H1 (cell line): ENCODE data around the gene ZBTB20. TPM values are rescaled to one million over a fixed set of nuclear protein-coding genes. Genes with fewer than 3 reads are reported as not detected.

Source experiments
- CHD7 ChIP-seq: fragments of 300-600 bp; sonication (generic); IDR thresholded peaks from 2 replicates; pipeline ENCODE4 v1.7.1; 2012; ENCODE audit warnings: low read length, moderate library complexity, mild to moderate bottlenecking, inconsistent platforms; ENCODE audit not compliant: insufficient replicate concordance
- EP300 ChIP-seq, 2 experiments: IDR thresholded peaks; 1 replicate in 1 of 2; 2 replicates in 1 of 2; pipeline ENCODE4 v1.6.1; 2011 to 2012; ENCODE audit warnings: low read depth in 2 of 2, low read length in 2 of 2, mild to moderate bottlenecking in 2 of 2, borderline replicate concordance in 1 of 2, inconsistent platforms in 1 of 2, moderate library complexity in 1 of 2
- GABPA ChIP-seq: IDR thresholded peaks from 2 replicates; pipeline ENCODE4 v1.6.1; 2011; ENCODE audit warnings: mild to moderate bottlenecking, low read length, moderate library complexity, borderline replicate concordance; ENCODE audit not compliant: insufficient read depth
- HDAC2 ChIP-seq, 2 experiments: fragments of 300-600 bp in 1 of 2; sonication (generic) in 1 of 2; IDR thresholded peaks; 2 replicates each; pipeline ENCODE4 v1.6.1; 2011 to 2012; ENCODE audit warnings: low read depth in 2 of 2, low read length in 2 of 2, mild to moderate bottlenecking in 2 of 2, moderate library complexity in 2 of 2, borderline replicate concordance in 1 of 2, inconsistent platforms in 1 of 2
- MAFK ChIP-seq: IDR thresholded peaks from 2 replicates; pipeline ENCODE4 v1.6.1; 2012; ENCODE audit warnings: low read depth, mild to moderate bottlenecking, improper control_type of control experiment, low read length
- SIRT6 ChIP-seq: IDR thresholded peaks from one replicate; pipeline ENCODE4 v1.7.1; 2012; ENCODE audit warnings: low read length, inconsistent platforms
- SUZ12 ChIP-seq: fragments of 200-600 bp; sonication (generic); IDR thresholded peaks from 2 replicates; pipeline ENCODE4 v1.6.1; 2012; ENCODE audit warnings: mild to moderate bottlenecking, inconsistent platforms, low read length, moderate library complexity, mixed read lengths
- TEAD4 ChIP-seq: IDR thresholded peaks from 2 replicates; pipeline ENCODE4 v1.6.1; 2012; ENCODE audit warnings: low read depth, low read length, inconsistent platforms, mixed read lengths
- polyA plus RNA-seq, 7 experiments: library from polyadenylated mRNA; depleted of rRNA in 3 of 7; stranded (reverse) in 5 of 7; unstranded in 2 of 7; fragments of >200 nt in 5 of 7; fragments of 200-250 nt in 2 of 7; gene quantifications; 1 replicate in 5 of 7; 2 replicates in 1 of 7; 4 replicates in 1 of 7; pipeline versions ENCODE4 v1.2.1 to v1.2.3, GENCODE V29; 2011 to 2013; ENCODE audit warnings: missing spikeins in 2 of 7, mixed read lengths in 2 of 7
- total RNA-seq: library from RNA; stranded (reverse); fragmentation: NEBNext Ultra II Directional; extraction: Animal tissue kit (Norgen Biotek cat#: 25700); gene quantifications from 2 replicates; pipeline ENCODE4 v1.2.1, GENCODE V29; 2021
- TF ChIP-seq, protein P1 (sequence below): IDR thresholded peaks from 2 replicates; pipeline ENCODE4 v1.6.1; 2011; ENCODE audit warnings: low read depth, mild to moderate bottlenecking, low read length; ENCODE audit not compliant: insufficient read depth

ZBTB20 gene
- total and polyA plus RNA-seq, 2 of the 8 experiments (the other 6 are each of a cell fraction or from before 2014, with no cell fraction given): 0.35 to 1.3 TPM

- TF ChIP-seq CHD7 (no peak), MAFK (no peak), SUZ12 (no peak), EP300 (IDR thresholded peaks at IDR 0.05; ENCODE audit: borderline replicate concordance in 1 of 2, low read depth in 2 of 2, low read length in 2 of 2) (no peak), HDAC2 (IDR thresholded peaks at IDR 0.05; ENCODE audit: borderline replicate concordance in 1 of 2, low read depth in 2 of 2, low read length in 2 of 2) (no peak), TEAD4 (no peak), SIRT6 (no peak), GABPA (no peak)
- TF ChIP-seq, protein P1, sequence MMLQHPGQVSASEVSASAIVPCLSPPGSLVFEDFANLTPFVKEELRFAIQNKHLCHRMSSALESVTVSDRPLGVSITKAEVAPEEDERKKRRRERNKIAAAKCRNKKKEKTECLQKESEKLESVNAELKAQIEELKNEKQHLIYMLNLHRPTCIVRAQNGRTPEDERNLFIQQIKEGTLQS: no peak
These were observed 48.6 kb downstream of the ZBTB20 start (continued) for GRCh38 chr3:115098354-115099073.
